ENCODE measurements around the gene HSPA6.
"Not testable (repeated sequence)": the region's sequence is repeated elsewhere in the genome, so short reads cannot be mapped to it uniquely, and the experiment has no call there.

DNA sequence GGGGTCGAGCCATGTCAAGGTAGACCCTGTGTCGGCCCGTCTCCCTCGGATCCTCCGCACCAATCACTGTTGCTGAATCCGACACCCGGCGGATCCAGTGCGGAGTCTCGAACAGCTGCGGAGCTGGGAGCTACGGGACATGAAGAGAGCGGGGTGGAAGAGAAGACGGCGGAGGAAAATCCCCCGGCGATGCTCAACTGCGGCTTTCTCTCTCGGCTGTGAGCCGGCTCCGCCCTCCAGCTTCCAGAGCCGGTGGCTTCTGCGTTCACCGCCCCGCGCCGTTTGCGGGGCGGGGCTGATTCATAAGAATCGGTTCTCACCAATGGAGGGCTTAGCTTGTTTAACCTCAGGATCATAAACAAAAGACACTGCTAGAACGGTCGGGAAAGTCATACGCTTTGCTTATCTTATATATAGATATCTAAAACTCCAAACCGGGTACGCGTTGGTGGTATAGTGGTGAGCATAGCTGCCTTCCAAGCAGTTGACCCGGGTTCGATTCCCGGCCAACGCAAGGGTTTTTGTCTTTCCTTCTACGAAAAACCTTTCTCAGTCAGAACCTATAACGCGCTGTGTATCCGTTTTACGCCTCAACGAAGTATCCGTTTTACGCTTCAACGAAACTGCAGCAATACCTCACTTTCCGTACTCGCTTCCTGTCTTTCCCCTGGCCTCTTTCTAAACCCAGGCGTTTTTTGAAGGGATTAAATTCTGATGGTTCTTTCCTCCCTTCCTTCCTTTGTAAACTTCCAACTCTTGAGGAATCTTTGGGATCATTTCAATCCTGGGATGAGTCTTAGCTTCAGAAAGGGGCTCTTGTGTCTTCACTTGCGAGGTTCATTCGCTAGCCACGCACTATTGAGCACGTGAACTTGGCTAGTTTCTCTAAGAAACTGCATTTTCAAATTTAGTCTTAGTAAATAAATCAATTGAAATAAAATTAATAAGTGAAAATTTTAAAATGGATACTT lies 6.6 kb downstream of the HSPA6 start:
- TF ChIP-seq, protein P1, sequence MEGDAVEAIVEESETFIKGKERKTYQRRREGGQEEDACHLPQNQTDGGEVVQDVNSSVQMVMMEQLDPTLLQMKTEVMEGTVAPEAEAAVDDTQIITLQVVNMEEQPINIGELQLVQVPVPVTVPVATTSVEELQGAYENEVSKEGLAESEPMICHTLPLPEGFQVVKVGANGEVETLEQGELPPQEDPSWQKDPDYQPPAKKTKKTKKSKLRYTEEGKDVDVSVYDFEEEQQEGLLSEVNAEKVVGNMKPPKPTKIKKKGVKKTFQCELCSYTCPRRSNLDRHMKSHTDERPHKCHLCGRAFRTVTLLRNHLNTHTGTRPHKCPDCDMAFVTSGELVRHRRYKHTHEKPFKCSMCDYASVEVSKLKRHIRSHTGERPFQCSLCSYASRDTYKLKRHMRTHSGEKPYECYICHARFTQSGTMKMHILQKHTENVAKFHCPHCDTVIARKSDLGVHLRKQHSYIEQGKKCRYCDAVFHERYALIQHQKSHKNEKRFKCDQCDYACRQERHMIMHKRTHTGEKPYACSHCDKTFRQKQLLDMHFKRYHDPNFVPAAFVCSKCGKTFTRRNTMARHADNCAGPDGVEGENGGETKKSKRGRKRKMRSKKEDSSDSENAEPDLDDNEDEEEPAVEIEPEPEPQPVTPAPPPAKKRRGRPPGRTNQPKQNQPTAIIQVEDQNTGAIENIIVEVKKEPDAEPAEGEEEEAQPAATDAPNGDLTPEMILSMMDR (IDR thresholded peaks at IDR 0.05) = not testable (repeated sequence)
- not testable (repeated sequence) for TF ChIP-seq EZH2 (IDR thresholded peaks at IDR 0.05; ENCODE audit: borderline replicate concordance, insufficient read depth, low read depth, low read length, poor library complexity, severe bottlenecking)
